Epidermal melanocyte (primary cell): ENCODE results near the gene APOL3.
"Not testable (repeated sequence)": the region's sequence is repeated elsewhere in the genome, so short reads cannot be mapped to it uniquely, and the experiment has no call there.

ENCODE experiments used
- DNase-seq: peaks from one replicate; pipeline ENCODE4 v3.0.0; 2011; ENCODE audit warnings: low spot score; ENCODE audit not compliant: insufficient read length

The APOL3 gene, protein sequence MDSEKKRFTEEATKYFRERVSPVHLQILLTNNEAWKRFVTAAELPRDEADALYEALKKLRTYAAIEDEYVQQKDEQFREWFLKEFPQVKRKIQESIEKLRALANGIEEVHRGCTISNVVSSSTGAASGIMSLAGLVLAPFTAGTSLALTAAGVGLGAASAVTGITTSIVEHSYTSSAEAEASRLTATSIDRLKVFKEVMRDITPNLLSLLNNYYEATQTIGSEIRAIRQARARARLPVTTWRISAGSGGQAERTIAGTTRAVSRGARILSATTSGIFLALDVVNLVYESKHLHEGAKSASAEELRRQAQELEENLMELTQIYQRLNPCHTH

DNA sequence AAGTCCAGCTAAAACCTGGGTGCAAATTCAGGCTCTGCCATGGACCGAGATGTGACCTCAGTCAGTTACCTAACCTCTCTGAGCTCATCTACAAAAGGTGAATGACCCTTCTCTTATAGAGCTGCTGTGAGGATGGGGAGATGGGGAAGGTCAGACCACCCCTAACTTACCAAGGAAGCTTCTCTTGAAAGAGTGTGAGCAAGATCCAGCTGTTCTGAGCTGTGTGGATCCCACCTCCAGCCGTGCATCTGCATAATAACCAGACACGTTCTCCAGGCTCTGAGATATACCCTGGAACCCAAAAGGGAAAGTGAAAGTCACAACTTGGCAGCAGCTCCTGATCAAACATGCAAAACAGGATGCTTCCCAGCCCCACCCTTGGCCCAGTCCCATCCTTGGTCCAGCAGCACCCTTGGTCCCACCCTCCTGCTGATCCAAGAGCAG is at the start of gene APOL3:
Gene APOL3 (minus strand): TSS at position 257 of the 444 bp plus-strand sequence. CDS start 11,700 bp downstream, outside the sequence.
- no peak for DNase-seq

DNA sequence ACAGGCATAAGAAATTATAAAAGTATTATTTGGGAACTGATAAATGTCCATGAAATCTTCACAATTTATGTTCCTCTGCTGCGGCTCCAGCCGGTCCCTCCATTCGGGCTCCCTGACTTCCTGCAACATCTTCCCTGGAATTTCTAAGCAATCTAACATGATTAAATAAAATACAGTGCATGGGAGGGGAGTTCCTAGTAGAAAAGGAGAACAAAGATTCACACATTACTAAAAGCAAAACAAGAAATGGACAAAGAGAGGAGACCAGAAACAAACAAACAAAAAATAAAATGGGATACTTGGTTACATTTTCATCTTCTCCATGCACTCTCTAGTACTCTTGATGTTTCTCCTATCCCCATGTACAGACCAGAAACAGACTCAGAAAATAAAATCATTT is 49.7 kb upstream of the APOL3 start:
- no peak for DNase-seq

DNA sequence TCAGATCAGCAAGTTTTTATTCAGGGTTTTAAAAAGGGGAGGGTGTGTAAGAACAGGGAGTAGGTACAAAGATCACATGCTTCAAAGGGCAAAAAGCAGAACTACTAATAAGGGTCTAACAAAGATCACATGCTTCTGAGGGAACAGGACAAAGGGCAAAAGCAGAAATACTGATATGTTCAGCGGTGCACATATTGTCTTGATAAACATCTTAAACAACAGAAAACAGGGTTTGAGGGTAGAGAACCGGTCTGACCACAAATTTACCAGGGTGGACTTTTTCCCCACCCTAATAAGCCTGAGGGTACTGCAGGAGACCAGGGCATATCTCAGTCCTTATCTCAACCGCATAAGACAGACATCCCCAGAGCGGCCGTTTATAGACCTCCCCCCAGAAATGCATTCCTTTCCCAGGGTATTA is 48.9 kb upstream of the APOL3 start:
- not testable (repeated sequence) for DNase-seq

DNA sequence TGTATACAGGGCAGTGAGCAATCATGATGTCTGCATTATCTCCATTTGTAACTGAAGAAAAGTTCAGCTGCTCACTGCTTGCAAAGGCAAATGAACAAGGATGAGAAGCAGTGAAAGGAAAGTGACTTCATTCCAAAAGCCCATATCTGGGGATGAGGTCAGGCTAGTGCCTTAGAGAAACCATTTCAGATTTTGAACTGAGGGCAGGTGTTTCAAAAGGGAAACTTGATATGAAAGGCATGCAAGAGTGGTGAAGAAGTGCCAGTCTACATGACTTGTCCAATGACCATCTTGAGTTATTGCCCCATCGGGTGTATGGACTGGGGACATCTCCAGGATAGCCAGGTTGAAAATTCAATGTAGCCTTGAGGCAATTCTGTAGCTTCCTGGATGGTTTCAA is 48.4 kb upstream of the APOL3 start:
- no peak for DNase-seq

DNA sequence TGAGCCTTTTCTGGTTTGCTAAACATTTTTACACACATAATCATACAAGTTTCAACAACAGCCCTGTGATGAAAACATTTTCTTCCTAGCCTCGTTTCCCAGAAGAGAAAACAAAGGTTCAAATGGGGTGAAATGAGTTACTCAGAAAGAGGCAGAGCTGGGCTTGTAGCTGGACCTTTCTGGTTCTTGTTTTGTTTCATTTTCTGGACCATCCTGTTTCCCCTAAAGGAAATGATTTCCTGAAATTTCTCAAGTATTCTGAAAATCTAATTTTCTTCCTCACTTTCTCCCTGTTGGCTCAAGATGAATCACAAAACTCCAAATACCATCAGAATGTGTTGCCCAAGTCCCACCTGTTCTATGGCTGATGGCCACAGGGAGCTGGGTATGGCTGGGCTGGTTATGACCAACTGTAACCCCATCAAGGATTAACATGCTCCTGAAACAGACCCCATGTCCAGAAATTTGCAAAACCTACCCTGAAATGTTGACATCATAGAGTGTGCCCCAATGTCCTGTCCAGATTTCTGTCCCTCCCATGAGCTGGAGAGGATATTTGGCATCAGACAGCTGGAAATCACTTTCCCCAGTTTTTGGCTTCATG is 47.7 kb upstream of the APOL3 start:
- no peak for DNase-seq

DNA sequence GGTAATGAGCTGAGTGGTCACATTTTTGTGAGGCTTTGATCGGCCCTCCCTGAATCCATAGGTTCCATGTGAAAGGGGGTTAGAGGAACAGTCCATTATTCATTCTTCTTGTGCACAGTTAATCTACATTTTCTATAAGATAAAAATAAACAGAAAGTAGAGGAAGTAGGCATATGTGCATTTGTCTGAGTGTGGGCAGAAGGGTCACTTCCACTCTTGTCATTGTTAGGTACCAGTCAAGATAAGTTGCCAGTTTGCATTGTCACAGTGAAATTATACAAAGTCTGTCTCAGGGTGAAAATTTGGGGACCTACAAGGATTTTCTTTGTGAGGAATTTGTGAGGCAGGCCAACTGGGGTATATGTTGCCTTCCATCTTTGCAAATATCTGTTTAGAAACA is 45.7 kb upstream of the APOL3 start:
- no peak for DNase-seq

DNA sequence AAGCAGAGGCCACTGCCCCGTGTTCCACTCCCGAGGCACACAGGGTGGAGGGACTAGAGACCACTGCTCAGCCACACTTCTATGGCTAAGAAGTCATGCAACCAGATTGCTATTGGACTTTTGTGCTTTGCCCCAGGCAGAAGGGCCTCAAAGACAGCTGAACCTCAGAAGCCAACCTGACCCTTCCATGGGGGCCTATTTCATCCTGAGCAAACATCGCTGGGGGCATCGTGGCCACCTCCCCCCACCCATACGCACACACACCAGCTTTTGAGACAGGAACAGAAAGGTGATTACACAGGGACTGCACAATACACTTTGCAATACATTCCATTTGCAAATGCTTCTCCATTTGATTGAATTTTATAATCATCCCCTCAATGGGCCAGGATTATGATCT is 45.0 kb upstream of the APOL3 start:
- not testable (repeated sequence) for DNase-seq

DNA sequence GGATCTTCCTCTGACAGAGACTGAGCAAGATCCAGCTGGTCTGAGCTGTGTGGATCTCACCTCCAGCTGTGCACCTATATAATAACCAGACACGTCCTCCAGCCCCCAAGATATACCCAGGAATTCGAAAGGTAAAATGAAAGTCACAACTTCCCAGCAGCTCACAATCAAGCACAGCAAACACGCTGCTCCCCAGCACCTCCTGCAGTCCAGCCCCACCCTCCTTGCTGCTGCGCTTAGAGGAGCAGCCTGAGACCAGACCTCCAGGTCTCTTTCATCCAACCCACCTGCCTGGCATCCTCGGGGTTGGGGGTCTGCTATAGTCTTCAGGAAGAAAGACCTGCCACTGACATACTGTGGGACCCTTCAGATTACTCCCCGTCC is 44.1 kb upstream of the APOL3 start:
- no peak for DNase-seq

DNA sequence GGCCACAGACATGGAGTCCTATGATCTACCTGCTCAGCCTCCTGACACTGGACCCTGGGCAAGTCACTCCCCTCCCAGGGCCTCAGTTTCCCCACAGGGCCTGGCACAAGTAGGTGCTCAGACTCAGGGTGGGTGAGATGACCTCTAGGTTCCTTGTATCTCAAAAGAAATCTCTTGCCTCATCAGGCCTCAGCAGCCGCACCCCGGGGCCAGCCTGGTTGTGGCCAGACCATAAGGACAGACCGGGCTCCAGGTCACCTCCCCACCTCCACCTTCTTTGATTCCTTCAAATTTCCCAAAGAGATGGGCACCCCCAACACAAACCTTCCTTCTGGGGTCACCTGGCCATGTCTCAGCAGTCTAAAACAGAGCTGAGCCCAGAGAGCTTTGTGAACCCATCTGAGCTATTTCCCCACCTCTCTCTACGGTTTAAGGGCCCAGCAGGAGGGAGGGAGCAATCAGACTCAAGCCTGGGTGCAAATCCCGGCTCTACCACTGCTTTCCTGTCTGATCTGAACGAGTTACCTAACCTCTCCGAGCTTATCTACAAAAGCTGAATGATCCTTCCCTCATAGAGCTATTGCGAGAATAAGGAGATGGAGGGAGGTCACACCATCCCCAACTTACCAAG is 43.6 kb upstream of the APOL3 start:
- no peak for DNase-seq

DNA sequence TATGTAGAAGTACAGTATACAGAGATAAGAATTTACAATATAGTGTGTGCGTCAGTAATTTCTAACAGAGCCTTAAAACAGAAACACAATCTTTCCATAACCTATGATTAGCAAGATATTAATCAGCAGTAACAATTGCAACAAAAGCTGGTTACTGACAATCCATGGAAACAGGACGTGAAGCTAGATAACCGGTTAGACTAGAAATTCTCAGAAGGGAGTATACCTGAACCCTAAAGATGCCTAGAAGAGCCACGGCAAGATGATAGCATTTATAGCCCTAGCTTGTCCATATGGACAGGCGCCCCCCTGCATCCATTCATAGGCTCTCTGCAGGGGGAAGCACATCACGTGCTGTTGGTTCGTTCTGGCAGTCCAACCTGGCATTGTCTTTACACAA is 42.9 kb upstream of the APOL3 start:
- not testable (repeated sequence) for DNase-seq

DNA sequence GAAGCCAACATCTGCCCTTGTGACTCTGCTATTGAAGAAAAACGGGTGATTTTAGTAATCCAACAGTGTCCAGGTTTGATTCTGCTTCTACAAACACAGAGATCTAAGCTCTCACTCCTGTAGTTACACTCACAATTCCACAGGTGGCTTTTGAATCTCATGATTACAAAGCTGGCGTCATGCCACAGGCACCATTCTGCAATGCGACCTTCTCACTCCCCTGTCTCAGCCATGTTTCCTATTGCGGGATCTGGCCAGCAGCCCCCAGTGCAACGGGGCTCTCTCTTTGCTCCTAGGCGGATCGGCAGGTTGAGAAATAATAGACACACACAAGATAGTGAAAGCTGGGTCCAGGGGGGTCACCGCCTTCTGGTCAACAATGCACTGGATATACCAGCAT is 42.4 kb upstream of the APOL3 start:
- not testable (repeated sequence) for DNase-seq

DNA sequence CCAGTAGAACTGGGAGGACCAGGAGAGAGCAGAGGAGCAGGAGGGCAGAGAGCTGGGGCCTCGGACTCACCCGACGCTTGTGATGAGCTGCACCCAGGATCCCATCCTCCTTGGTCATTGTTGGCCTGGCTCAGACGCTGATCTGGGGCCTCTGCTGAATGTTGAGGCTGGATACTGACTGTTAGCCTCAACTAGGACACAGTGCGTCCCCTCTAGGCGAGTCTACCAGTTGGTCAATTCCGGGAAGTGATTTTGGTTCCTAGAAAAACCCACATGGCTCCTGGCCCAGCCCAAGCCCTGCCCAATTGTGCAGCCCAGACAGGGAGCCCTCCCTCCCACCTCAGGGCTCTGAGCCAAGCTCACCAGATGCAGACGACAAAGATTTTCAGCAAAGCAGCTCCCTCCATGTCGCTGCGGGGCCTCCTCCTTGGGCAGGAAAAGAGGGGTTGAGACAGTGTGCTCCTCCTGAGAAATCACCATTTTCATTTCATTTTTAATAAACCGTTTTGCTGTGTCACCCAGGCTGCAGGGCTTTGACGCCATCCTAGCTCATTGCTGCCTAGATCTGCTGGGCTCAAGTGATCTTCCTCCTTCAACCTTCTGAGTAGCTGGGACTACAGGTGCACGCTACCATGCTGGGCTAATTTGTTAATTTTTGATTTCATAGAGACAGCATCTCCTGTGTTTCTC is 41.2 kb upstream of the APOL3 start, which contains the start of gene APOL4:
Gene APOL4 (minus strand): TSS at position 180 of the 690 bp plus-strand sequence. CDS start 75 bp downstream, at position 105.
- DNase-seq, result no peak

DNA sequence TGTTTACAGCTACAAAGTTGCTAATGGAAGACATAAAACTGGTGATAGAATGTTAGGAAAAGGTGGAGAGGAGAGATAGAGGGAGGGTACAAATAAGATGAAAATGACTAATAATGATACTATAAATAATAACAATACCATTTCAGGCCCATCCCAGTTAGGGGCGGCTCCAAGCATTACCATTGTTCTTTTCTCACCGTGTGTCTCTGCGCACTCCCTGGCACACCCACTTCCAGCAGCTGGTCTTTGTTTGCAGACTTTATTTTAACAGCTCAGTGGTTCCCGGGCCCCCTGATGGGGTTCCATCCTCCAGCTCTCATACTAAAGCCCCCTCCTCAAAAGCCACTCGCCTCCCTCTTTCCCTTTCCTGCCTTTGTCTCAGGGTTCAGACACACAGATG is 40.5 kb upstream of the APOL3 start:
- not testable (repeated sequence) for DNase-seq

DNA sequence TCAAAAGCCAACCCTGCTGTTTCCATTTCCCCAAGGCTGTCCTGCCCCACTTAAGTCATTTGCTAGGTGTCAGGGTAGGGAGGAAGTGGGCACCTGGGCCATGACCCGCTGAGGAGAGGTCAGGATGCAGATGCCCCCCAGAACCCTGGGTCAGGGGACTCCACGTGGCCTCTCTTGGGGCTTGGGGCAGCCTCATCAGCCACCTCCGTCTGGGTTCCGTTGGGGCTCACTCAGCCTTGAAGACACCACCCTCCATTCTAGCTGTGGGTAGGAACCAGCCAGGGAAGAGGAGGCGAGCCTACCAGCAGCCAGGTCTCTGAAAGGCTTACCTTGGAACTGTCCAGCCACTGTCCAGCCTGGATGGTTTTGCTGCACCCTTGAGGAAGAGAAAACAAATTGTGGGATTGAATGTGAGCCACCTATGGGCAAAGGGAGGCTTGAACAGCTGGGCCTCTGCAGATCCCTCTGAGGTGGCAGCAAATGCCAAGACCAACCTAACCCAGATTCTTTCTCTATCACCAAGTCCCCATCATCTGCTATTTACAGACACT is 38.5 kb upstream of the APOL3 start:
- no peak for DNase-seq

DNA sequence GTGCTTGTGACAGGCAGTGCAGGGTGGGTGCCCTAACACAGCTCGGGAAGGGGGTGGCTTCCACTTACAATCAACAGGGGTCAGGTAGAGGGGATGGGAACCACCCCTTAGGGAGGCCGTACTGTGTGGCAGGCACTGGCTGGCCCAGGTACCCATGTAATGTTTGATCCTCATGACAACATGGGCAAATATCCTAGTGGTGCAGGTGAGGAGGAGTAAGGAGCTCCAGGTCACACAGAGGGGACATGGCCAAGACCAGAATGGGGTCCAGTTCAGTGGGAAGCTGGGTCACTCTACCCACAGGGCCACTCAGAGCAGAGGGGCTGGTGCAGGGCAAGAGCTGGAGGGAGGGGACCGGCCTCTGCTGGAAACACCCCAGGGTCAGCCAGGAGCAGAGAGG is 38.0 kb upstream of the APOL3 start:
- no peak for DNase-seq

DNA sequence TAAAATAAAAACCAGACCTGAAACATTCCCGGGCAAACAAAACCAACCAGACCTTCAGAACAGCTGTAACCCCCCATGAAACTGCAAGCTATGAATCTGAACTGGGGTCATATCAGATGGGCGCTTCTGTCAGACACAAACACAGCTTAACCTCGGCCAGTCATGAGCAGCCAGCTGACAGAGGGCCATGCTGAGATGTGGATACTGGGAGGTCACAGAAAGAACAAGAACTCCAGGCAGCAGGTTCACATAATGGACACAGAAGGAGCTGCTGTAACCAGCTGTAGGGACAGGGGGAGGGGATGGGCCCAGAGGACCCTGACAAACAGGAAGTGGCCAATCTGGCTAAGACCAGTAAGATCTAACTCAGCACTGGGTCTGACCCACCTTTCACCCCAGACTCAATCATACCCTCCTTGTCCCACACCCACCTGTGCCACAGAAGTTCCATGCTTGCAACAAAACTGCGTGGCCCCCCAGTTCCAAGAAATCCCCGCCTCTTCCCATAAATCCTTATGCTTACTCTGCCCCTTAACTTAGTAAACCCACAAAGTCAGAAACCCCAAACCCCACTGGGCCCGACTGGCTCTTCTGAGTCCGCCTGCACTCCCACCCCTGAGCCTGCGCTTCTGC is 37.1 kb upstream of the APOL3 start:
- no peak for DNase-seq

DNA sequence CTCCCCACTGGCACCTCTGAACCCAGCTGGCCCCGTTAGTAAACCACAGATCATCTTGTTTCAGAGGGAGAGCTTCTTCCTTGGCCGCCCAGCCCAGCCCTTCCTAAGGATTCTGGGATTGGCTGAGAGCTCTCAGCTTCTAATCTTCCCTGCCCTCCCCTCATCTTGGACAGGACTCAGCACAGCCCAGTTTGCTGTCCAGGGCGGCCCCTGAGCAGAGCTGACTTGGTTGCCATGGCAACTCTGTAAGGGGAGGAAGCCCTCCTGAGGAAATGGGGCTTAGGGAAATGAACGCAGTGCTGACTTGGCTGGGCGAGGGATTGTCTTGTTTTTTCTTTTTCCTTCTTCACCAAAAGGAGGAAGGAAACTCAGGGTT is 36.5 kb upstream of the APOL3 start:
- no peak for DNase-seq

DNA sequence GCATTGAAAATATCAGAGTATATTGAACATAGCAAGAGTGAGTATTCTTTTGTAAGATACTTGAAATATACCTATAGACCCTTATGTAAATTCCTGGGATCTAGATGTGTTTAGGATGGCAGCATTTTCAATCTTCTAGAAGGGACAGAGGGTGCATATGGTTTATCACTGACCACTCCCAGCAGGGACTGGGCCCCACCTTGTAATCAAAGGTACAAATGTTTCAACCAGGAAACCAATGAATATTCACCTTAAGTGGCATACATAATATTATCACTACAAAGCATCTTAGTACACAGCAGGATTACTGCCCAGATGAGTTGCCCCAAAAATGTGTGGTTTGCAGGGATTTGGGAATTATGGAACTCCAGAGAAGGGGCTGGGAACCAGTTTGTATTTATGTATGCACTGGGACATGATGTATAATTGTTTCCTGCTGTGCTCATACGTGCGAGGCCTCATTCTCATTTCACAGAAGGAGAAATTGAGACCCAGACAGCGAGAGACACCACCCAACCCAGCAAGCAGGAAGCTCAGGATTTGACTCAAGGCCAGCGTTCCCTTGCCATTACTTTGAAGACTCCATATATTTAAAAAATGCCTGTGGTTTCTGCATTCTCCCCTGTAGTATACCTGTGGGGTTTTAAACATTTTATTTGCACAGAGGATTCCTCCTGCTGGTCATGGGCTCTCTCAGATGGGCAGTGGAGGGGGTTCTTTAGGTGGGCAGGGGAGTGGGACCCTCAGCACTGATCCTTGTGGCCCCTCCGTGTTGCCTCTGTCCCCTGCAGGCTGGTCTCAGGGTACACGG is 35.9 kb upstream of the APOL3 start:
- DNase-seq, result no peak

DNA sequence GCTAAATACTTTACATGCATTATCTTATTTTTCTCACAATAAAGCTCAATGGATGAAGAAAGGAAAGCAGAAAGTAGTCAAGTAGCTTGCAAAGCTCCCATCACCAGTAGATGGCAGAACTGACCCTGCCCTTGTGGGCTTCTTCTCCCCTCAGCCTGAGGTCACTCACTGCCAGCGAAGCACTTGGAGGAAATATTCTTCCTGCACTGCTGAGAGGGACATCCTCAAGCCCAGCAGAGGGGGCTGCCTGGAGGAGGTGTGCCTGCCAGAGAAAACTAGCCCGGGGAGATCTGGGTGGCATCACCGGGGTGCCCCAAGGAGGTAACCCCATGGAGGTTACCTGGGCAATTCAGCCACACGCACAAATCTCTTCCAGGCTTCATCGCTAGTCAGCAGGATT is 34.4 kb upstream of the APOL3 start:
- peak; percentile 65 for DNase-seq

DNA sequence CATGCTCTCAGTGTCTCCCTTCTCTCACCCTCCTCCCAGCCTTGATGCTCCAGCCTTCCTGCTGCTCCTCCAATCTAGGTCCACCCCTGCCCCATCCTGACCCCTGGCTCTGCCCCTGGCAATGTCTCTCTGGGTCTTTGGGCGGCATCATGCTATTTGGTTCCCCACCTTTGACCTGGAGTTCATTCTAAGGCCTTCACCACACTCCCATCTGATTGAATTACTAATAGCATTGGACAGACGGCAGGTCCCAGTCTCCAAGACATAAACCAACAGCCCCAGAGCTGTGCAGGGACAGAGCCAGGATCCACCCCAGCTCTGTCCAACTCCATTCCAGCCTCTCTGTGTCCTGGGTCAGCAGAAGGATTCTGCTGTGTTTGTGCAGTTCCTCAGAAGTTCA is 33.8 kb upstream of the APOL3 start:
- DNase-seq, result no peak
